Neural crest cell (in vitro differentiated cells): ENCODE measurements around the gene PSTPIP1. TPM values are rescaled to one million over a fixed set of nuclear protein-coding genes. Genes with fewer than 3 reads are reported as not detected.

Source experiments
- DNase-seq: peaks from one replicate; pipeline ENCODE4 v3.0.0; 2021; ENCODE audit warnings: low read depth, mixed read lengths, low spot score
- H3K27ac Mint-ChIP-seq: one replicate; pipeline ENCODE4 v1.8.0; 2021; ENCODE audit warnings: mild to moderate bottlenecking, mixed read lengths; ENCODE audit not compliant: unreplicated experiment
- H3K27me3 Mint-ChIP-seq: 2 replicates; pipeline ENCODE4 v1.8.0; 2021; ENCODE audit warnings: low read depth, mild to moderate bottlenecking, mixed read lengths
- H3K36me3 Mint-ChIP-seq: 2 replicates; pipeline ENCODE4 v1.8.0; 2021; ENCODE audit warnings: low read depth, mild to moderate bottlenecking, mixed read lengths
- H3K4me1 Mint-ChIP-seq: 2 replicates; pipeline ENCODE4 v1.8.0; 2021; ENCODE audit warnings: mixed read lengths
- H3K4me3 Mint-ChIP-seq: one replicate; pipeline ENCODE4 v1.8.0; 2021; ENCODE audit warnings: mild to moderate bottlenecking, mixed read lengths
- H3K9me3 Mint-ChIP-seq: 2 replicates; pipeline ENCODE4 v1.8.0; 2021; ENCODE audit warnings: mixed read lengths
- CTCF ChIP-seq: fragments of 200-600 bp; sonication (generic); conservative IDR thresholded peaks from 2 replicates; pipeline ENCODE4 v1.5.0; 2021; ENCODE audit warnings: antibody characterized with exemption, mild to moderate bottlenecking
- total RNA-seq: library from RNA; stranded (reverse); gene quantifications from 2 replicates; pipeline ENCODE4 v1.2.1, GENCODE V29; 2021

The PSTPIP1 gene
- total RNA-seq, 1 donor from 2014 or later, result 0.84 TPM

- no peak for TF ChIP-seq CTCF
- H3K27ac Mint-ChIP-seq, result no peak overlapping the region
- peak overlapping the region; percentile 26 for H3K4me3 Mint-ChIP-seq
- H3K4me1 Mint-ChIP-seq, result peaks cover 20% of the 10 kb centered on the region
- H3K36me3 Mint-ChIP-seq, result peaks cover 2% of the 10 kb centered on the region
- H3K27me3 Mint-ChIP-seq, result no peaks in the 10 kb centered on the region
- no peaks in the 10 kb centered on the region for H3K9me3 Mint-ChIP-seq
- no peak for DNase-seq
Observed at GRCh38 chr15:77074350-77074749, 79.4 kb downstream of the PSTPIP1 start.

GRCh38 chr15:77075528-77075927, 80.6 kb downstream of the PSTPIP1 start:
- H3K4me3 Mint-ChIP-seq, result no peak overlapping the region
- H3K4me1 Mint-ChIP-seq, result peaks cover 13% of the 10 kb centered on the region
- no peak overlapping the region for H3K27ac Mint-ChIP-seq
- no peaks in the 10 kb centered on the region for H3K9me3 Mint-ChIP-seq
- no peak for DNase-seq
- no peak for TF ChIP-seq CTCF
- H3K27me3 Mint-ChIP-seq, result no peaks in the 10 kb centered on the region
- H3K36me3 Mint-ChIP-seq, result peaks cover 2% of the 10 kb centered on the region

- peaks cover 2% of the 10 kb centered on the region for H3K36me3 Mint-ChIP-seq
- TF ChIP-seq CTCF, result no peak
- no peak overlapping the region for H3K27ac Mint-ChIP-seq
- no peaks in the 10 kb centered on the region for H3K9me3 Mint-ChIP-seq
- DNase-seq, result no peak
- H3K4me3 Mint-ChIP-seq, result no peak overlapping the region
- H3K27me3 Mint-ChIP-seq, result no peaks in the 10 kb centered on the region
- H3K4me1 Mint-ChIP-seq, result peaks cover 9% of the 10 kb centered on the region
Observed at GRCh38 chr15:77076323-77076915, 81.5 kb downstream of the PSTPIP1 start.

- peaks cover 13% of the 10 kb centered on the region for H3K4me1 Mint-ChIP-seq
- no peaks in the 10 kb centered on the region for H3K9me3 Mint-ChIP-seq
- no peak for TF ChIP-seq CTCF
- H3K36me3 Mint-ChIP-seq, result peaks cover 2% of the 10 kb centered on the region
- no peak overlapping the region for H3K4me3 Mint-ChIP-seq
- no peak for DNase-seq
- H3K27ac Mint-ChIP-seq, result peak overlapping the region; percentile 50
- no peaks in the 10 kb centered on the region for H3K27me3 Mint-ChIP-seq
Observed at GRCh38 chr15:77081971-77082370, 87.0 kb downstream of the PSTPIP1 start.

GRCh38 chr15:77083381-77084160, 88.6 kb downstream of the PSTPIP1 start:
- Mint-ChIP-seq H3K9me3 (no peaks in the 10 kb centered on the region), H3K27ac (no peak overlapping the region), H3K4me3 (peak overlapping the region; percentile 29), H3K36me3 (no peaks in the 10 kb centered on the region), H3K4me1 (peaks cover 13% of the 10 kb centered on the region), H3K27me3 (no peaks in the 10 kb centered on the region)
- peak; percentile 42 for DNase-seq
- TF ChIP-seq CTCF, result no peak
